ENCODE results near the gene CYB5R3.
A peak's percentile ranks its signal among the peaks of the same experiment; 100 is the strongest.
"Not testable (repeated sequence)": the region's sequence is repeated elsewhere in the genome, so short reads cannot be mapped to it uniquely, and the experiment has no call there.

The CYB5R3 gene

GRCh38 chr22:42678894-42679293, 29.7 kb upstream of the CYB5R3 start:
- DNase-seq (ENCODE audit: low read depth in 2 of 2), result no peak

GRCh38 chr22:42677936-42678335, 28.7 kb upstream of the CYB5R3 start:
- DNase-seq (ENCODE audit: low read depth in 2 of 2), result not testable (repeated sequence)

GRCh38 chr22:42676059-42676607, 26.9 kb upstream of the CYB5R3 start:
- DNase-seq (ENCODE audit: low read depth in 2 of 2), result no peak

- DNase-seq (ENCODE audit: low read depth in 2 of 2), result no peak
Measured at GRCh38 chr22:42673898-42674401, 24.8 kb upstream of the CYB5R3 start.

DNA sequence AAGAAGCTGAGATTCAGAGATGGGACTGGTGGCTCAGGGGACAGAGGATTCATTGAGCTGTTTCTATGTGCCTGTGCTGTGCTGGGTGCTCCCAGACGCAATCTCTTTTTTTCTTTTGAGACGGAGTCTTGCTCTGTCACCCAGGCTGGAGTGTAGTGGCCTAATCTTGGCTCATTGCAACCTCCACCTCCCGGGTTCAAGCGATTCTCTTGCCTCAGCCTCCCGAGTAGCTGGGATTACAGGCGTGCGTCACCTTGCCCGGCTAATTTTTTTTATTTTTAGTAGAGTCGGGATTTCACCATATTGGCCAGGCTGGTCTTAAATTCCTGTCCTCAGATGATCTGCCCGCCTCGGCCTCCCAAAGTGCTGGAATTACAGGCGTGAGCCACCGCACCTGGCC, 23.9 kb upstream of the CYB5R3 start:
- not testable (repeated sequence) for DNase-seq (ENCODE audit: low read depth in 2 of 2)

DNA sequence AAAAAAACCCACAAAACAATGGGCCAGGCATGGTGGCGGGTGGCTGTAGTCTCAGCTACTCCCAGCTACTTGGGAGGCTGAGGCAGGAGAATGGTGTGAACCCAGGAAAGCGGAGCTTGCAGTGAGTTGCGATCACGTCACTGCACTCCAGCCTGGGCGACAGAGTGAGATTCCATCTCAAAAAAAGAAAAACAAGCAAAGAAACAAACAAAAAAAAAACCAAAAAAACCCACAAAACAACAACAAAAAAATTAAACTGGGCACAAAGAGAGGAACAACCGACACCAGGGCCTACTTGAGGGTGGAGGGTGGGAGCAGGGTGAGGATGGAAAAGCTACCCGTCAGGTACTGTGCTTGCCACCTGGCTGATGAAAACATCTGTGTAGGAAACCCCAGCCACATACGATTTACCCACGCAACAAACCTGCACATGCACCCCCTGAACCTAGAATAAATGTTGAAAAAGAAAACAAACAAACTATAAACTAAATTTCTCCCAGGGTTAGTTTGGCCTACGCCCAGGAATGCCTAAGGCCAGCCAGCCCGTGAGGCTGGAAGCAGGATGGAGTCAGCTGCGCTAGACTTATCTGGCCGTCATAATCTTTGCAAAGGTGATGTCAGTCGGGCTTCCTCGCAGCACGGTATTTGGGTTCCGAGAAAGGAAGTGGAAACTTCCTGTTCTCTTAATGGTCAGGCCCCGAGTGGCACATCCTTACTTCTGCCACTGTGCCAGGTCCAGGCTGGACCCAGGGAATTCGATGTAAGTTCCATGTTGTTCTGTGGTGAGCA, 21.9 kb upstream of the CYB5R3 start:
- no peak for DNase-seq (ENCODE audit: low read depth in 2 of 2)

DNA sequence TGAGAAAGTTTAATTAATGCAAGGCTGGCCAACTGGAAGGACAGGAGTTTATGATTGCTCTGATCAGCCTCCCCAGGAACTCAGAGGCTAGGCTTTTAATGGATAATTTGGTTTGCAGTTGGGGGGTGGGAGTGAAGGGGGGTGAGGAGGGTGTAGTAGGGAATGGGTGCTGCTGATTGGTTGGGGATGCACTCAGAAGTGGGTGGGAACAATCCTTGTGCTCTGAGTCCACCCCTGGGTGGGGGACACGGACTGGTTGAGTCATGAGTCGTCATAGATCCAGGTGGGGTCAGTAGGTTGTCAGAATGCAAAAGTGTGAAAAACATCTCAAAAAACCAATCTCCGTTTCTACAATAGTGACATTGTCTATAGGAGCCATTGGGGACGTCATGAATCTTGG, 20.9 kb upstream of the CYB5R3 start:
- DNase-seq (ENCODE audit: low read depth in 2 of 2), result no peak

DNA sequence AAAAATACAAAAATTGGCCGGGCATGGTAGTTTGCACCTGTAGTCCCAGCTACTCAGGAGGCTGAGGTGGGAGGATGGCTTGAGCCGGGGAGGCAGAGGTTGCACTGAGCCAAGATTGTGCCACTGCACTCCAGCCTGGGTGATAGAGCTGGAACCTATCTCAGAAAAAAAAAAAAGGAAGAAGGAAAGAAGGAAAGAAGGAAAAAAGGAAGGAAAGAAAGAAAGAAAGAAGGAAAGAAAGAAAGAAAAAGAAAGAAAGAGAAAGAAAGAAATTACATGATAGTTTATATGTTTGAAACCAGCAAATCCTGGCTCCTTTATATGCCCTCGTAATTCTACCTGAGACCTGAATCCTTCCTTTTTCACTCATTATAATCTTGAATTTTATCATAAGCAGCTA, 17.2 kb upstream of the CYB5R3 start:
- DNase-seq (ENCODE audit: low read depth in 2 of 2), result not testable (repeated sequence)

DNA sequence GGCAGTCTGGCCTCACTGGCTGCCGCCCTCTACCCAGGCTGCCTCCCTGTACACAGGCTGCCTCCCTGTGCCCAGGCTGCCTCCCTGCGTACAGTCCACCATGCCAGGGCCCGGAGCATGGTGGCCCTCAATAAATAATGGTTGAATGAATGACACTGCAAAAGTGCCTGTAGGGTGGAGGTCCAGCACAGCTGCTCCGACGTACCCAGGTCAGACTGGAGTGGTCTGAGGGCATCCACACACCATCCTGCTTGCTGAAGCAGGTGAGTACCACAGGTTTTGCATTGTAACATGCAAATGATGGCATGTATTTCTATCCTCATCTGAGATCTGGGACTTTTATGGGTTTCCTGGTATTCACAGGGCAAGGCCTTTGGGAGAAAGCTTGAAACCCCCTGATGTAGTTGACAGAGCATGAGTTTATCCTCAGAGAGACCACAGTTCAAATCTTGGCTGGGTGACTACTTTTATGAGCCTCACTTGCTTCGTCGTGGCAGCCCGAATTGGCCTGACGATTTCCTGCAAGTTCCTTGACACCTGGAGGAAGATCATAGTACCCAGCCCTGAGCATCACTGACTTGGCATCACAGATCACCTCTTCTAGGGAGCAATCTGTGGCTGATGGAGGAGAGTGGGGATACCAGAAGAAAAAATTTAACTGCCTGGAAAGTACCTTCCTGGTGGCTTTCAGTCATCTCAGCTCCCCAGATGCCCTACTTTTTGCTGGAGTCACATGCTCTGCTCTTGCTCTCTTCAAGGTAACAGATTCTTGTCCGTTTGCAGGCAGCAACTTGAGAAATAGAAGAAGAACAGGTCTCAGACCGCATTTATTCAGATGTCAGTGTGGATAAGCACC, 16.0 kb upstream of the CYB5R3 start:
- DNase-seq (ENCODE audit: low read depth in 2 of 2), result no peak

DNA sequence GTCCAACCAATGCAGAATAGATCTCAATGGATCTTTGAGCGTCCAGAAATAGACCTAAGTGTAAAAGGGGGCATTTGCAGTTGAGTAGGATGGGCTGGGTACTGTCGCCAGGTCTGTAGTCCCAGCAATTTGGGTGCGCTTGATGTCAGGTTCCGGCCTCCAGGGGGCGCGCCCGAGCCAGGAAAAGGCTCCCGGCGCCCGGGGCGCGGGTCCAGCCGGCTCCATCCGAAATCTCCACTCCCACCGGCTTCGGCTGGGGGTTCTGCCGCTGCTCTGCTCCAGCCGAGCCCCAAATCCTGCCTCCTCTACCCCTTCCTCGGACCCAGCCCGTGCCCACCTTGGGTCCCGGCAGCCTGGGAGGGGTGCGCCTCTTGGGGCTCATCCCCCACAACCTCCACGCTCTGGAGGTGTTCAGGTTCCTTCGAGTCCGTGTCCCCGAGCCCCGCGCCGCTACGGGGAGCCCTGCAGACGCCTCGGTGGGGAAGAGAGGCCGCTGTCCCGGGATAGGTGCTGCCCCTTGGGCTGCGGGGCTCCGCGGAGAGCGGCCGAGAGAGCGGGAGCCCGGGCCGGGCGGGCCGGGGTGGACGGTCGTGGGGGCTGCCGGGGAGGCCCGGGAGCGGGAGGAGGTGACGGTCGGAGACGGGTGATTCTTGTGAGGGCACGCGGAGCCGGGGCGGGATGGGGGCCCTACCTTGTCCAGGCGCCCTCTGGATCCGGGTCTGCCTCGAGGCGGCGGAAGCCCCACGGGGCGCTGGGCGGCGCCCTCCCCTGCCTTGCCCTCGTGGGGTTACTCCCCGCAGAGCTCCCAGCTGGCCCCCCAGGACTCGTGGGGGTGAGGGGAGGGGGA, 13.0 kb upstream of the CYB5R3 start:
- DNase-seq (ENCODE audit: low read depth in 2 of 2), result peak; percentile 59 to 63

GRCh38 chr22:42656578-42656977, 7.4 kb upstream of the CYB5R3 start:
- no peak for DNase-seq (ENCODE audit: low read depth in 2 of 2)

DNA sequence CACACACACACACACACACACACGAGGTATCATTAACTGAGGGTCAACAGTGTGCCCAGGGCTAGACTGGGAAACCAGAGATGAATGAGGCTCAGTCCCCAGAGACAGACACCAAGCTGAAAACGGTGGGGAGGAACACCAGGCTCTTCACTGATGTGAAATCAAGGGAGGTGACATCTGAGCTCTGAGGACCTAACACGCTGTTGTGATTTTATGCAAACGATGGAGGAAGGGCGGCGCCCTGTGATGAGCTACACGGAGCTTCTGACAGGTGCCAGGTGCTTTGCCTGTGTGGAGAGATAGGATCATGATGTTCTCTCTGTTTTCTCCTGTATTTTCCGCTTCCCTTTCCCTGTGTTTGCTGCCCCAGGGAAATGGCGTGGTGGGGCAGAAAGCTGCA, 6.5 kb upstream of the CYB5R3 start:
- DNase-seq (ENCODE audit: low read depth in 2 of 2), result no peak

DNA sequence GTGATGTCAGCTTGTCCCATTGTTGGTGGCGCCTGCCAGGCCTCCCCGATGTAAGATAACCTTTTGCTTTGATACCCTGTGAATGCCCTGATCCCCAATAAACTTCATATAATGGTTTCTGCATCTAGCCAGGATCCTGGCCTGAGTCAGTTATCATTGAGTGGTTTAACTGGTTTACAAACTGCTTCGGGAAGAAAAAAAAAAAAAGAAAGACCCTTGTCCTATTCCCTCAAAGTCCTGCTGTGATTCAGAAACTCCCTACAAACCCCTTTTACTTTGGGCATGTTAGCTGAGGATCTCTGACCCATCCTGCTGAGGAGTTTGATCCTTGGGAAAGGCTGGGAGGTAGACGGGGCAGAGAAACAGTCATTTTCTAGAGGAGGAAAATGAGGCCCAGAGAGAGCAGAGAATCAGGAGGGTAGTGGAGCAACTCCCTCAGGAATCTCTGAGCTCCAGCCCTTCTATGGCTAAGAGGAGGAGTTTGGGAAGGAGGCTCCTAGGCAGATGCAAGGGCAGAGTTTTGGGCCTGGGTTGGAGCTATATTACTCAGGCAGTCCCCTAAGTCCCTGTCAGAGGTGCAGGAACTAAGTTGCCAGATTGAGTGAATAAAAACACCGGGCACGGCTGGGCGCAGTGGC, 5.4 kb upstream of the CYB5R3 start:
- no peak for DNase-seq (ENCODE audit: low read depth in 2 of 2)

DNA sequence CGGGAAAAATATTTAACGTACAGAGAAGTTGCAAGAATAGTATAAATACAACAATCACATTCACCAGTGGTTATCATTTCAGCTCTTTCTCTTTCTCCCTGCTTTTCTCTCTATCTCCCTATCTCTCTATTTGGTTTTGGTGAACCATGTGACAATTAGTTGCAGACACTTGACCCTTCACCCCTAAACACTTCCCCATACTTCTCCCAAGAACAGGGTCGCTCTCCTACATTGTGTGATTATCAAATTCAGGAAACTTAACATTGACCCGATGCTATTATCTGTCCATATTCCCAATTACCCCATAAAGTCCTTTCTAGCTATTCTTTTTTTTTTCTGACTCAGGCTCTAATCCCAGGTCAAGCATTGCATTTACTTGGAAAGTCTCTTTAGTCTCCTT, 4.8 kb upstream of the CYB5R3 start:
- DNase-seq (ENCODE audit: low read depth in 2 of 2), result no peak

- DNase-seq (ENCODE audit: low read depth in 2 of 2), result no peak
Measured at GRCh38 chr22:42651134-42651533, 1.9 kb upstream of the CYB5R3 start.

DNA sequence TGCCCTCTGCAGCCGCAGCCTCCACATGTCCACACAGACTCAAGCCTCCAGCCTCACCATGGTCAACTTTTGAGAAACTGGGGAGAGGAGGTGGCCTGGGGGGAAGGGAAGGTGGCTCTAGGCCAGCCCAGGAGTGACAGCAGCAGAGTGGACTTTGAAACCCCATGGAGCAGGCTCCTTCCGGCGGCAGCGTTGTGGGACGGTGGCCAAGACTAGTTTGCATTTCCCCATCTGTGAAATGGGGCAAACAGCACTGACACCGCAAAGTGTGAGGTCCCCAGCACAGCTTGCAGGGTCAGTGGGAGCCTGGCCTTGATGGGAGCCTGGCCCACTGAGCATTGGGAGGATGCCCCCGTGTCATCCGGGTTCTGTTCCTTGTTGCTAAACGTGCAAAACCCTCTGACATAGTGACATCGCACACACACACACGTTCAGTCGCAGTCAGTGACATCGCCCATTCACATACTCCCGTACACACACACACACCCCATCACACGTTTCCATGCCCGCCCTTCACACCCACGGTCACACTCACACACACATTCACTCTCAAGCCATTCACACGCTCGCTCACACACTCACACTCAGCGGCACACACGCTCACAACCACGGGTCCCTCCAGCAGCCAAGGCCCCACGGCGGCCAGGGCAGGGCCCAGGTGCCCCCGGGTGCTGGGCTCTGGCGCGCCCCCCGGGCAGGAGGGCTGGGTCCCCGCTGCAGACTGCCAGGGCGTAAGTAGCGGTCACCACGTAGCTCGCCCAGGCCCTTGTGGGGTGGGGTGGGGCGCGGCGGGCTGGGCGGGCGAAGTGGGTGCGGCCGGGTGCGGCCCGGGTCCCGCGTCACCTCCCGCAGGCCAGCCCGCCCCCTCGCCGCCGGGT, 585 bp downstream of the CYB5R3 start:
- no peak for DNase-seq (ENCODE audit: low read depth in 2 of 2)

- DNase-seq (ENCODE audit: low read depth in 2 of 2), result no peak
Measured at GRCh38 chr22:42648017-42648367, 1.2 kb downstream of the CYB5R3 start.

- no peak for DNase-seq (ENCODE audit: low read depth in 2 of 2)
Measured at GRCh38 chr22:42646569-42647525, 2.3 kb downstream of the CYB5R3 start.

DNA sequence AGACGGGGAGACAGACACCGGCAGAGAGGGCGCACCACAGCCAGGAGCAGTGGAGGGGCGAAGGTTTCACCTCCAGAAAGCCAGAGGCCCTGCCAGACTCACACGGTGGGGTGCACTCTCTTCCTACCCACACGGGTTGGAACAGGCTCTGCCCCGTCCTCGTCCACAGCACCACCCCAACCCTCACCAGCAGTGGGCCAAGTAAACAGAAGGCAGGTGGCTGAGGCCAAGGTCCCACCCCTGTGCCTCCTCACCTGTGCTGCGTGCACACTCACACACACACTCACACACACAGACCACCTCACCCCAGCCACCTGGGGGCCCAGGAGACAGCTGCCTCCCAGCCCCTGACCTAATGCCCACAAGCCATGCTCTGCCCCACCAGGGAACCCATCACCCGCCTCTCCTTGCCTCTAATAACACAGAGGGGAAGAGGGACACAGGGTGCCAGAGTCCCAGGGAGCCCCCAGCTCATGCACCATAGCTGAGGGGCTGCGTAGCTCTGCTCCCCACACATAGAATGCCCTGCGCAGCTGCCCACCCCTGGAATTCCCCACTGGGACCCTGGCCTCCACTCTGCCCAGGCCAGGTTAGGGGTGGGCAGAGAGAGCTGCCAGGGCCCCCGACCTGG, 3.1 kb downstream of the CYB5R3 start:
- no peak for DNase-seq (ENCODE audit: low read depth in 2 of 2)
